GM19240 (cell line): ENCODE data around the gene EPB41L2.

Experiments
- DNase-seq: peaks from one replicate; pipeline ENCODE4 v3.0.0; 2011; ENCODE audit warnings: low spot score; ENCODE audit not compliant: insufficient read length

EPB41L2 gene

GRCh38 chr6:130841128-130841728 is 221.8 kb downstream of the EPB41L2 start:
- no peak for DNase-seq

GRCh38 chr6:130840050-130840449 is 223.0 kb downstream of the EPB41L2 start:
- DNase-seq, result no peak

GRCh38 chr6:130839379-130839778 is 223.7 kb downstream of the EPB41L2 start:
- DNase-seq, result no peak

GRCh38 chr6:130838951-130839350 is 224.1 kb downstream of the EPB41L2 start:
- no peak for DNase-seq

GRCh38 chr6:130838250-130838860 is 224.7 kb downstream of the EPB41L2 start:
- DNase-seq, result no peak

GRCh38 chr6:130837067-130837466 is 226.0 kb downstream of the EPB41L2 start:
- no peak for DNase-seq

GRCh38 chr6:130836055-130836640 is 226.9 kb downstream of the EPB41L2 start:
- DNase-seq, result no peak

- DNase-seq, result no peak
Measured at GRCh38 chr6:130834482-130835251, 228.4 kb downstream of the EPB41L2 start.

- no peak for DNase-seq
Measured at GRCh38 chr6:130833569-130833968, 229.5 kb downstream of the EPB41L2 start.

- DNase-seq, result no peak
Measured at GRCh38 chr6:130831607-130832006, 231.4 kb downstream of the EPB41L2 start.

GRCh38 chr6:130829333-130829910 is 233.6 kb downstream of the EPB41L2 start:
- no peak for DNase-seq

- DNase-seq, result no peak
Measured at GRCh38 chr6:130827247-130828149, 235.5 kb downstream of the EPB41L2 start, which contains the start of gene SMLR1. TSS of gene SMLR1 (plus strand) at chr6:130827406. CDS start at chr6:130827414, 8 bp downstream.

GRCh38 chr6:130826442-130827246 is 236.4 kb downstream of the EPB41L2 start:
- DNase-seq, result no peak

- DNase-seq, result no peak
Measured at GRCh38 chr6:130825772-130826441, 237.1 kb downstream of the EPB41L2 start.

- no peak for DNase-seq
Measured at GRCh38 chr6:130824978-130825694, 237.9 kb downstream of the EPB41L2 start.

- no peak for DNase-seq
Measured at GRCh38 chr6:130822736-130823135, 240.3 kb downstream of the EPB41L2 start.

- no peak for DNase-seq
Measured at GRCh38 chr6:130815200-130816071, 247.6 kb downstream of the EPB41L2 start.

GRCh38 chr6:130814506-130814905 is 248.5 kb downstream of the EPB41L2 start:
- no peak for DNase-seq
